Vagina (tissue), 2 donors: Measurements from ENCODE around the gene CSNK1D. TPM values are rescaled to one million over a fixed set of nuclear protein-coding genes. Genes with fewer than 3 reads are reported as not detected.
A peak's percentile ranks its signal among the peaks of the same experiment; 100 is the strongest.

Source experiments
- DNase-seq, 2 donors: peaks; one replicate each; pipeline ENCODE4 v3.0.0-alpha.2; 2017; ENCODE audit errors: extremely low spot score in 2 of 2
- H3K27ac ChIP-seq: fragments of 200-600 bp; sonication (generic); one replicate; pipeline ENCODE4 v1.5.1; 2019
- H3K27me3 ChIP-seq: fragments of 200-600 bp; sonication (generic); one replicate; pipeline ENCODE4 v1.5.1; 2019
- H3K36me3 ChIP-seq, 2 donors: fragments of 200-600 bp; sonication (generic); one replicate each; pipeline ENCODE4 v1.5.1; 2017 to 2019
- H3K4me1 ChIP-seq: fragments of 200-600 bp; sonication (generic); one replicate; pipeline ENCODE4 v1.5.1; 2019
- H3K4me3 ChIP-seq, 2 donors: fragments of 200-600 bp; sonication (generic); 1 replicate in 1 of 2; 2 replicates in 1 of 2; pipeline ENCODE4 v1.5.1; 2016 to 2019
- H3K9me3 ChIP-seq: fragments of 200-600 bp; sonication (generic); one replicate; pipeline ENCODE4 v1.5.1; 2019
- CTCF ChIP-seq, 3 experiments: fragments of 450-650 bp in 2 of 3; fragments of 200-600 bp in 1 of 3; sonication (generic) in 1 of 3; IDR thresholded peaks; one replicate each; pipeline ENCODE4 v1.5.1; 2017 to 2019; ENCODE audit warnings: antibody characterized with exemption in 3 of 3, mild to moderate bottlenecking in 2 of 3, moderate library complexity in 2 of 3
- POLR2A ChIP-seq, 2 donors: fragments of 450-650 bp; IDR thresholded peaks; one replicate each; pipeline ENCODE4 v1.6.1; 2017; ENCODE audit warnings: antibody characterized with exemption in 2 of 2, mild to moderate bottlenecking in 2 of 2, moderate library complexity in 2 of 2
- POLR2AphosphoS5 ChIP-seq, 2 donors: sonication (generic); formaldehyde crosslinking; IDR thresholded peaks; one replicate each; pipeline ENCODE4 v1.9.0; 2017; ENCODE audit warnings: antibody characterized with exemption in 2 of 2, mild to moderate bottlenecking in 2 of 2, low read depth in 1 of 2; ENCODE audit not compliant: insufficient read depth in 1 of 2
- intact Hi-C: fragments of 100-400 bp; cut with DNase I; formaldehyde crosslinking; loops from one replicate; pipeline ENCODE4 v1.15.1; 2023
- total RNA-seq: library from RNA; depleted of rRNA; stranded (reverse); fragments of >200 nt; gene quantifications from one replicate; pipeline ENCODE4 v1.2.3, GENCODE V29; 2016

Gene CSNK1D
- total RNA-seq, 1 donor from 2014 or later, result 67.8 TPM

DNA sequence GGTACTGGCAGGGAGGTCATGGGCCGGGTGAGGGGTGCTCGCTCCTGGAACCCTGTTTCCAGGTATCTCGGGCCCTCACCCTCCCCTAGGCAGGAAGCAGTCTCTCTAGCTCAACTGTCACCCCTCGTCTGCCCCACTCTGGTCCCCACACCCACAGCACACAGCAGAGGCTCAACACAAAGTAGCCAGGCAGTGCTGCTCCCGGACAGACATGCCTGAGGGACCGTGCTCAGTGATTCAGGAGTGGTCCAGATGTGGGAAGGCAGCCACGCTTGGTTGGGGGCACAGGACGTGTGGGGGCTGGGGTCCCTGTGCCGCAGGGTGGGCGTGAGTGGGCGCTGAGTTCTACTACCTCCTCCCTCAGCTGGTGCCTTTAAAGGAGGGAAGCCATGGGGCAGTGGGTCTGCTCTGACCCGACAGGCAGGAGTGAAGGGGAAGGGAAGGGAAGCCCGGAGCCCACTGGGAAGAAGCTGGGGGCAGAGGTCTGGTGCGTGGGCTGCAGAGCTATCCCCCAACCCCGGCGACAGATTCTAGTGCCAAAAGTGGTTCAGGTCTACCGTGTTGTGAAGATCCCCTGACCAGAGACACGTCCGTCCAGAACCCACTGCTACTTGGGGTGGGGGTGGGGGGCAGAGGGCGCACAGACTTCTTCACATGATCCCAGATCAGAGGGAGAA, 32.9 kb downstream of the CSNK1D start:
- intact Hi-C loops, result no loop called here
- H3K36me3 ChIP-seq, result peaks cover 0 to 25% of the 10 kb centered on the region in 2 donors
- H3K27me3 ChIP-seq, result no peaks in the 10 kb centered on the region

GRCh38 chr17:82239926-82240505, 33.5 kb downstream of the CSNK1D start:
- H3K4me1 ChIP-seq, result peaks cover 95% of the 10 kb centered on the region
- H3K36me3 ChIP-seq, result peaks cover 0 to 18% of the 10 kb centered on the region in 2 donors
- no peak for DNase-seq
- intact Hi-C loops, result no loop called here
- no peak for TF ChIP-seq POLR2A (IDR thresholded peaks at IDR 0.05)
- TF ChIP-seq POLR2AphosphoS5 (IDR thresholded peaks at IDR 0.05; ENCODE audit: insufficient read depth in 1 of 2, low read depth in 1 of 2), result no peak
- no peak for TF ChIP-seq CTCF (IDR thresholded peaks at IDR 0.05)
- no peaks in the 10 kb centered on the region for H3K27me3 ChIP-seq
- no peak overlapping the region for H3K4me3 ChIP-seq
- H3K27ac ChIP-seq, result peak overlapping the region; percentile 85
- H3K9me3 ChIP-seq, result no peaks in the 10 kb centered on the region

More for the DNA sequence above, 32.9 kb downstream of the CSNK1D start:
- Histone ChIP-seq H3K27ac (peak overlapping the region; percentile 85), H3K4me3 (no peak overlapping the region), H3K4me1 (peaks cover 95% of the 10 kb centered on the region), H3K9me3 (no peaks in the 10 kb centered on the region)
- no peak for DNase-seq
- TF ChIP-seq POLR2A (IDR thresholded peaks at IDR 0.05) (no peak), CTCF (IDR thresholded peaks at IDR 0.05) (no peak), POLR2AphosphoS5 (IDR thresholded peaks at IDR 0.05; ENCODE audit: insufficient read depth in 1 of 2, low read depth in 1 of 2) (no peak)

DNA sequence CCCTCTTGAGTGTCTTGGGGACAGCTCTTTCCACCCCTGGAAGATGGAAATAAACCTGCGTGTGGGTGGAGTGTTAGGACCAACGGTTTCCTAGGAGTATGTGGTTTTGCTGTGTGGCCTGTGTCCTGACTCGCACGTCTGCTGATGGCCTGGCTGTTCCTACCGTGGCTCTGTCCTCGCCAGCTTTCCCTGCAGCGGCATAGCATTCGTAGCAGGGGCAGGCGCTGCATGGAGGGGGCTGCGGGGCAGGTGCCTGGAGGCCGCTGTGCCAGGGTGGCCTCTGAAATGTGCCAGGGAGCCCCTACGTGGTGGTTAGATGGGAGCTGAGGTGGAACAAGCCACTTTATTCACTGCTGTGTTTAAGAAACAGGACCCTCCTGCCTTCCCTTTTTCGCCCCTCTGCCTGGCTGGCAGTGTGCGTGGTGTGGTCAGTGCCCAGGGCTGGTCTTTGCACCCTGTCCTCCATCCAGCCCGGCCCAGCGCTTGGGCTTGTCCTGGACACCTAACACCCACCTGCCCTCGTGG, 34.0 kb downstream of the CSNK1D start:
- intact Hi-C loops, result no loop called here
- Histone ChIP-seq H3K36me3 (peaks cover 0 to 13% of the 10 kb centered on the region in 2 donors), H3K4me1 (peaks cover 93% of the 10 kb centered on the region), H3K27ac (peak overlapping the region; percentile 85), H3K4me3 (no peak overlapping the region), H3K27me3 (no peaks in the 10 kb centered on the region), H3K9me3 (no peaks in the 10 kb centered on the region)
- DNase-seq, result no peak
- TF ChIP-seq CTCF (IDR thresholded peaks at IDR 0.05) (no peak), POLR2A (IDR thresholded peaks at IDR 0.05) (no peak), POLR2AphosphoS5 (IDR thresholded peaks at IDR 0.05; ENCODE audit: insufficient read depth in 1 of 2, low read depth in 1 of 2) (no peak)

DNA sequence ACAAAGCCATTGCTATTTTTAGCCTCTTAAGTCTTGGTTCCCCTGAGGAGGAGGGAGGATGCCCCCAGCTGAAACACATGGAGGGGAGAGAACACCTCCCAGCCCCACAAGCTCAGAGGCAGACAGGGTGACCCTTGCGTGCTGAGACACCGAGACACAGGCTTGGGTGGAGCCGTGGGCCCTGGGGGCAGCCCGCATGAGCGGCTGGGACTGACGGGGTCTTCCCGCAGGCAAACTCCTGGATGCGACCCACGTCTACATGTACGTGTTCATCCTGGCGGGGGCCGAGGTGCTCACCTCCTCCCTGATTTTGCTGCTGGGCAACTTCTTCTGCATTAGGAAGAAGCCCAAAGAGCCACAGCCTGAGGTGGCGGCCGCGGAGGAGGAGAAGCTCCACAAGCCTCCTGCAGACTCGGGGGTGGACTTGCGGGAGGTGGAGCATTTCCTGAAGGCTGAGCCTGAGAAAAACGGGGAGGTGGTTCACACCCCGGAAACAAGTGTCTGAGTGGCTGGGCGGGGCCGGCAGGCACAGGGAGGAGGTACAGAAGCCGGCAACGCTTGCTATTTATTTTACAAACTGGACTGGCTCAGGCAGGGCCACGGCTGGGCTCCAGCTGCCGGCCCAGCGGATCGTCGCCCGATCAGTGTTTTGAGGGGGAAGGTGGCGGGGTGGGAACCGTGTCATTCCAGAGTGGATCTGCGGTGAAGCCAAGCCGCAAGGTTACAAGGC, 34.9 kb downstream of the CSNK1D start:
- peak overlapping the region; percentile 21 to 39 for H3K4me3 ChIP-seq
- no peaks in the 10 kb centered on the region for H3K27me3 ChIP-seq
- H3K9me3 ChIP-seq, result no peaks in the 10 kb centered on the region
- intact Hi-C loops, result no loop called here
- no peak for DNase-seq
- peaks cover 92% of the 10 kb centered on the region for H3K4me1 ChIP-seq
- TF ChIP-seq POLR2AphosphoS5 (IDR thresholded peaks at IDR 0.05; ENCODE audit: insufficient read depth in 1 of 2, low read depth in 1 of 2) (peak; percentile 38 to 76), CTCF (IDR thresholded peaks at IDR 0.05) (no peak)
- H3K36me3 ChIP-seq, result peaks cover 0 to 4% of the 10 kb centered on the region in 2 donors
- peak overlapping the region; percentile 85 for H3K27ac ChIP-seq
